AG04449 (cell line): ENCODE results near the gene ATP9B.

Experiments used
- CTCF ChIA-PET: fragments of 350-600 bp; formaldehyde crosslinking; extraction: SDS; loops from one replicate; lab custom pipeline; 2021; ENCODE audit warnings: antibody characterized with exemption; lab: Yijun Ruan, JAX
- POLR2A ChIA-PET: fragments of 400-600, 350-600 bp; formaldehyde crosslinking; extraction: SDS; loops from one replicate; lab custom pipeline; 2020; ENCODE audit warnings: antibody characterized with exemption, inconsistent platforms; lab: Yijun Ruan, JAX
- DNase-seq: peaks from one replicate; pipeline ENCODE4 v3.0.0-alpha.2; 2010; ENCODE audit warnings: low read depth, low spot score
- H3K4me3 ChIP-seq: 2 replicates; pipeline ENCODE4 v1.5.1; 2011; ENCODE audit warnings: low read depth, mild to moderate bottlenecking, control low read depth, low read length
- CTCF ChIP-seq: IDR thresholded peaks from one replicate; pipeline ENCODE4 v1.5.1; 2011; ENCODE audit warnings: mild to moderate bottlenecking, moderate library complexity, low read length, control low read depth, inconsistent platforms; ENCODE audit not compliant: insufficient read depth; ENCODE audit errors: missing control alignments

The ATP9B gene

GRCh38 chr18:79385326-79385707, 316.1 kb downstream of the ATP9B start:
- ChIA-PET POLR2A (no interaction called here), CTCF (interaction anchor here (1.1 to 13.3 kb wide), 3 partner anchors 9 to 260 kb away, joined by 3 to 294 read pairs (median 200); no protein-coding TSS in a partner anchor)
- H3K4me3 ChIP-seq = no peak overlapping the region
- TF ChIP-seq CTCF = no peak
- no peak for DNase-seq

GRCh38 chr18:79385708-79386341, 316.6 kb downstream of the ATP9B start:
- no peak for TF ChIP-seq CTCF
- no peak for DNase-seq
- no peak overlapping the region for H3K4me3 ChIP-seq
- ChIA-PET CTCF (interaction anchor here (13.3 kb wide), 1 partner anchor 259 kb away, joined by 200 read pairs; no protein-coding TSS in a partner anchor), POLR2A (no interaction called here)

- POLR2A ChIA-PET = no interaction called here
- no peak overlapping the region for H3K4me3 ChIP-seq
- CTCF ChIA-PET = interaction anchor here (3.3 to 5.4 kb wide), 2 partner anchors 8 to 143 kb away, joined by 20 to 70 read pairs; no protein-coding TSS in a partner anchor
- DNase-seq = no peak
- no peak for TF ChIP-seq CTCF
Measured at GRCh38 chr18:79386547-79386946, 317.4 kb downstream of the ATP9B start.

GRCh38 chr18:79387214-79387613, 318.0 kb downstream of the ATP9B start:
- no peak overlapping the region for H3K4me3 ChIP-seq
- CTCF ChIA-PET = interaction anchor here (2.0 to 5.4 kb wide), 3 partner anchors 9 to 258 kb away, joined by 6 to 70 read pairs (median 20); no protein-coding TSS in a partner anchor
- DNase-seq = no peak
- TF ChIP-seq CTCF = no peak
- POLR2A ChIA-PET = no interaction called here

GRCh38 chr18:79387615-79388014, 318.4 kb downstream of the ATP9B start:
- ChIA-PET CTCF (interaction anchor here (2.0 to 5.4 kb wide), 3 partner anchors 9 to 257 kb away, joined by 6 to 70 read pairs (median 20); no protein-coding TSS in a partner anchor), POLR2A (no interaction called here)

More at GRCh38 chr18:79387615-79388014, 318.4 kb downstream of the ATP9B start:
- H3K4me3 ChIP-seq = no peak overlapping the region
- DNase-seq = no peak
- no peak for TF ChIP-seq CTCF
